RWPE1 (cell line): Measurements from ENCODE around the gene TTC29.

Experiments
- CTCF ChIA-PET: fragments of 350-600 bp; sonication (Branson Sonifier 250); formaldehyde crosslinking; extraction: SDS; loops from one replicate; lab custom pipeline; 2021; lab: Yijun Ruan, JAX
- POLR2A ChIA-PET: fragments of 400-600 bp; formaldehyde crosslinking; extraction: SDS; loops from one replicate; lab custom pipeline; 2020; ENCODE audit warnings: antibody characterized with exemption; ENCODE audit not compliant: low non-redundant PET; lab: Yijun Ruan, JAX
- DNase-seq: peaks from one replicate; pipeline ENCODE4 v3.0.0; 2012; ENCODE audit warnings: low spot score
- H3K27ac ChIP-seq: fragments of 450-650 bp; 2 replicates; pipeline ENCODE4 v1.5.1; 2017
- TF ChIP-seq, protein P1 (sequence below): fragments of 450-650 bp; conservative IDR thresholded peaks from 2 replicates; pipeline ENCODE4 v1.5.1; 2017; ENCODE audit warnings: low read depth, mild to moderate bottlenecking

Gene TTC29

DNA sequence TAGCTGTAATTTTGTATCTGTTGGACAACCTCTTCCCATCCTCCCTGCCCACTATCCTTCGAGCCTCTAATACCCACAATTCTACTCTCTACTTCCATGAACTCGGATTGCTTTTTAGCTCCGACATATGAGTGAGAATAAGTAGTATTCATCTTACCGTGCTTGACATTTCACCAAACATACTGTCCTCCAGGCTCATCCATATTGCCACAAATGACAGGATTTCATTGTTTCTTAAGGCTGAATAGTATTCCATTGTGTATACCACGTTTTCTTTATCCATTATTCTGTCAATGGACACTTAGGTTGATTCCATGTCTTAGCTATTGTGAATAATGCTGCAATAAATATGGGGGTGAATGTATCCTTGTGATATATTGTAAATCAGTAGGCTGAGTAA, 26.4 kb upstream of the TTC29 start:
- TF ChIP-seq, protein P1, sequence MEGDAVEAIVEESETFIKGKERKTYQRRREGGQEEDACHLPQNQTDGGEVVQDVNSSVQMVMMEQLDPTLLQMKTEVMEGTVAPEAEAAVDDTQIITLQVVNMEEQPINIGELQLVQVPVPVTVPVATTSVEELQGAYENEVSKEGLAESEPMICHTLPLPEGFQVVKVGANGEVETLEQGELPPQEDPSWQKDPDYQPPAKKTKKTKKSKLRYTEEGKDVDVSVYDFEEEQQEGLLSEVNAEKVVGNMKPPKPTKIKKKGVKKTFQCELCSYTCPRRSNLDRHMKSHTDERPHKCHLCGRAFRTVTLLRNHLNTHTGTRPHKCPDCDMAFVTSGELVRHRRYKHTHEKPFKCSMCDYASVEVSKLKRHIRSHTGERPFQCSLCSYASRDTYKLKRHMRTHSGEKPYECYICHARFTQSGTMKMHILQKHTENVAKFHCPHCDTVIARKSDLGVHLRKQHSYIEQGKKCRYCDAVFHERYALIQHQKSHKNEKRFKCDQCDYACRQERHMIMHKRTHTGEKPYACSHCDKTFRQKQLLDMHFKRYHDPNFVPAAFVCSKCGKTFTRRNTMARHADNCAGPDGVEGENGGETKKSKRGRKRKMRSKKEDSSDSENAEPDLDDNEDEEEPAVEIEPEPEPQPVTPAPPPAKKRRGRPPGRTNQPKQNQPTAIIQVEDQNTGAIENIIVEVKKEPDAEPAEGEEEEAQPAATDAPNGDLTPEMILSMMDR: no peak
- DNase-seq: no peak
- ChIA-PET POLR2A (no interaction called here), CTCF (no interaction called here)
- no peak overlapping the region for H3K27ac ChIP-seq

DNA sequence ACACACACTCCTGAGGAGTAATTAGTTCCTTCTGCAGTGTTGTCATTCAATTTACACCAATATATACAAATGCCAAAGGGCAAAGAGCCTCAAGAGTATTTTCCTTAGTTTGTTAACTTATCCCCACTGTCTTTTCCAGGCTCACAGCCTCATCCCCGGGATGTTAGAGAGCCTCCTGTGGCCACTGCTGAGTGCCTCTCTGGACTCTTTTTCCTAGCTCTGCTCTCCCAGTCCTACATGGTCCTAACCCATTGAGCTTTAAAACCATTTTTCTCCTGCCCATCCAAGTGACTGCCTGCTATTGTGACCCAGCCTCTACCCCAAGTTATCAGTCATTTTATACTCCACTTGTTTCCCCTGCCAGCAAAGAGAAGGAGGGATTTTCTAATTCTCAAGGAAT, 23.5 kb upstream of the TTC29 start:
- POLR2A ChIA-PET: no interaction called here
- no peak overlapping the region for H3K27ac ChIP-seq
- CTCF ChIA-PET: no interaction called here
- DNase-seq: no peak
- TF ChIP-seq, protein P1: no peak

DNA sequence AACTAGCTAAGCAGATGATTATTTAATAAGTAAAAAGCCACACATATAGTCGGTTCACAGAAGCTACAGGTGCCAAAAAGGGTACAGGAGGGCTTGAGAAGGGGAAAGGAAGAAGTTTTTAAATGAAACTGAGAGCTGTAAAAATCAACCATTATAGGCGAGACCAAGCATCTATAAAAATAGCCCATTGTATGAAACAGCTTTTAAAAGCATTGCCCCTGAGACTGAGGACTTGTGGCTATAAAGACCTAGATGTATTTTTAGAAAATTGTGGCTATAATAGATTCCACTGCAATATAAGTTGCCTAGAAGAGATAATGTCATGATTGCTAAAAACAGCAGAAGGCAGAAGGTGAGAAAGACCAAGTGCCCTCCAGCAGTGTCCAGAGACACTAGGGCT, 15.0 kb upstream of the TTC29 start:
- ChIA-PET CTCF (no interaction called here), POLR2A (no interaction called here)
- no peak for DNase-seq
- no peak overlapping the region for H3K27ac ChIP-seq
- TF ChIP-seq, protein P1: no peak

DNA sequence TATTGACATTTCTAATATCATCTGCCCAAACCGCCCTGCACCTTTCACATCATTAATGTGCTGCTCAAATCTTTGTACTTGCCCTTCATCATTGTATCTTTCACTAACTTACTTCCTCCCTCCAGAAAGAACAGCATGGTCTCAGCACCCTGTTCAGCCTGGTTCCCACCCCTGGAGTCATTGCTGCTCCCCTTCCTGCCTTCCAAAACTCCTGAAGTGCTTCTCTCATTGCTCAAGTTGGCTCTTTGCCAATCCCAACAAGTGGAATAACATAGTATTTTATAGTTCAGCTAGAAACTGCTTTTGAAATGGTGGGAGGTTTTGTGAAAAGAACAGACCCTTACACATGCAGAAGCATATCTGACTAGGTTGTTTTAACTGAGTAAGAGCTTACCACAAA, 14.0 kb upstream of the TTC29 start:
- no peak for DNase-seq

DNA sequence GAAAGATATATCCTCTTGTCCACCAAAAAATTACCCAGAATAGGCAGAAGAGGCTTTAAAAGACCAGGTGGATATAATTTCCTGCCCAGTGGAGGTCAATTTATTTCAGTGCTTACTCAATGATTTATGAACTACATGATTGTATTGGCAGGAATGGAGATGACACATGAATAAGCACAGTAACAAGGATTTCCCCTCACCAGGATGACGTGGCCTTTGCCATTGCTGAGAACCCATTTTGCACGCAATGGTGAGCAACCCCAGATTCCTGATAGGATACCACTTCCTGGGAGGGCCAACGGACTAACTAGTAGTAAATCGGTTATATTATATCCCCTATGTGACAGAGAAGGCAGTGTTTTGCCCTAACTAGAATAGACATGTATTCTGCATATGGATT, 11.6 kb upstream of the TTC29 start:
- H3K27ac ChIP-seq: no peak overlapping the region
- peak; percentile 77 for DNase-seq
- TF ChIP-seq, protein P1: no peak
- ChIA-PET POLR2A (no interaction called here), CTCF (interaction anchor here (0.6 kb wide), 1 partner anchor 17 kb away, joined by 3 read pairs; no protein-coding TSS in a partner anchor)

More for the DNA sequence above, 14.0 kb upstream of the TTC29 start:
- POLR2A ChIA-PET: no interaction called here
- no peak overlapping the region for H3K27ac ChIP-seq
- TF ChIP-seq, protein P1: no peak
- CTCF ChIA-PET: interaction anchor here (0.6 kb wide), 1 partner anchor 14 kb away, joined by 3 read pairs; the partner anchor contains the start of gene TTC29

DNA sequence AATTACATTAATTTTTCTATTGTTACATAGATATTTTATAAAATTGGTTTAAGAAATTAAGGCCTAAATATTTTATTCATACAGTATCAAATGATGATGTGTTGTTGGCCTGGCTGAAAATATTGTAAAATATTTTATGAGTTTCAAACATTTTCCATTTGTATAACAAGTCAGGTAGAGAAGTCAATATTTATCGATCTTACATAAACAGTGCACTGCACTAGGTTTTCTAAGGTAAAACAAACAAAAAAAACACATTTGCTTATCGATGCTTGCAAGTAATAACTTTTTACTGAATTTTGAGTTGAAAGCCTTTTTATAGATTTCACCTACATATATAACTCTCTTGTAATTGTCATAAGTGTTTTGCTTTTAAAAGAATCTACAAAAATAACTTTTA, 7.2 kb upstream of the TTC29 start:
- no peak overlapping the region for H3K27ac ChIP-seq
- TF ChIP-seq, protein P1: no peak
- ChIA-PET POLR2A (no interaction called here), CTCF (no interaction called here)
- no peak for DNase-seq

DNA sequence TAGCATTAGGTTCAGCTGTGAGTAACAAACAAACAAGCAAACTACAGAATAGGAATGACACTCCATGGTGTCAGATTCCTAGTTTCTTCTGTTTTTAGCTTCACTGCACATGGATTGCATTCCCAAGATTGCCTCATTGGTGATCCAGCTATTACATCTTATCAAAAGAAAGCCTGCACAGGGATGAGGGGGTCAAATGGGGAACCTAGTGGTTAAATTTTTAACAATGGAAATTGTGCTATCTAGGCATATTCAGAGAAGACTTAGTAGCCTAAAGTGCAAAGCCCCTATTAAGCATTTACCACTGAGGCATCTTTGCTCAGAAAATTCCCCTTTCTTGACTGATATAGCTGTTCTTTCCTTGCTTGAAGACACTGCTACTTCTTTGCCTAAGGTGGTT, 3.9 kb upstream of the TTC29 start:
- TF ChIP-seq, protein P1: no peak
- POLR2A ChIA-PET: no interaction called here
- CTCF ChIA-PET: interaction anchor here (0.7 kb wide), 1 partner anchor 31 kb away, joined by 6 read pairs; no protein-coding TSS in a partner anchor
- H3K27ac ChIP-seq: no peak overlapping the region
- no peak for DNase-seq
